Activated CD4-positive, alpha-beta T cell treated with anti-CD3 and anti-CD28 coated beads for 1 hour (primary cell): Measurements from ENCODE around the gene CYB5B.

Experiments
- DNase-seq: peaks from one replicate; pipeline ENCODE4 v3.0.0-alpha.2; 2020

The CYB5B gene

DNA sequence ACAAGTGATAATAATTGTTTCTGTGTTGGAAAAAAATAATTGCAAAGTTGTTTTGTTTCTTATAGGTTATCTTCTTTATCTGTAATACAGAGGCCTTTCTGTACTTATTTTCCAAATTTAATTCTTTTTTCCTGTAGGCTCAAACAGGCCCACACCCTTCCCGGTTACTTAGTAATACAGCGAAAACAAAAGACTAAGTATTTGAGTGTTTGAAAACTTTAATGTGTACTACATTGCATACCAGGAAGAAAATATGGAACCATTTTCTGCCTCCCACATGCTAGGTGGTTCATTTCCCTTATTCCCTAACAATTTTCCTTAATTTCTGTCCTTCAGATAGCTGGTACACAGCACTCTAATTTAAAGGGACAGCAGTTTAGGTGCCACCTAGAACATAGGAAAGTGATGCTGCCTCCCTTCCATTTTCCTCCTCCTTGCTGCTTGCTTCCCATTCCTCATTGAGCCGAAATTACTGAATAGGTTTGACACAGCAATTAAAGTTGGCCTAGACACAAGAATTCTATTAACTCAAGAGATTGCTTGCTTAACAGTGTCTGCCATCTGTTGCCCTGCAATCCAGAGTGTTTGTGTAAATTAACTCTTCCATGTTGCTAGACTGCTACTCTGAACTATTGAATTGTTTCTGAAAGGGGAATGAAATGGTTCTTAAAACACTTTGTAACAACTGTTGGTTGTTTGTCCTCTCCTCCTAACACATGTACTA lies 24.2 kb downstream of the CYB5B start:
- DNase-seq: no peak

- DNase-seq: no peak
These were observed 26.7 kb downstream of the CYB5B start for GRCh38 chr16:69451166-69451565.

DNA sequence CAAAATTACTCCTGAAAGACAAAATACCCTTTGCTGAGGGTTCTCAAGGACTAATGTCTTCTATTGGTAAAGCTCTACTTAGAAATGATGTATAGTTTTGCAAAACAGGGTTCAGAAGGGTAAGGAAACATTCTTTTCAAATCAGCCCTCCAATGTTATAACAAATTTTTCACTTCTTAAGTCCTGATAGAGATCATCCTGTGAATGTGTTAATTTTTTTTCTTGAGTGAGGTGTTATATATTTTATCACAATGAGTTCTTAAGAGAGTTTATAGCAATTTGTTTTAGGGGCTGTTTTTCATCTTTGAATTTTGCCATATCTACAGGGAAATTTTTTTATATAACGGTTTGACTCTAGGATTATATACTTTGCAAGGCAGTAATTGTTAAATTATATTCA lies 29.5 kb downstream of the CYB5B start:
- no peak for DNase-seq

GRCh38 chr16:69463876-69464275 lies 39.5 kb downstream of the CYB5B start:
- no peak for DNase-seq

DNA sequence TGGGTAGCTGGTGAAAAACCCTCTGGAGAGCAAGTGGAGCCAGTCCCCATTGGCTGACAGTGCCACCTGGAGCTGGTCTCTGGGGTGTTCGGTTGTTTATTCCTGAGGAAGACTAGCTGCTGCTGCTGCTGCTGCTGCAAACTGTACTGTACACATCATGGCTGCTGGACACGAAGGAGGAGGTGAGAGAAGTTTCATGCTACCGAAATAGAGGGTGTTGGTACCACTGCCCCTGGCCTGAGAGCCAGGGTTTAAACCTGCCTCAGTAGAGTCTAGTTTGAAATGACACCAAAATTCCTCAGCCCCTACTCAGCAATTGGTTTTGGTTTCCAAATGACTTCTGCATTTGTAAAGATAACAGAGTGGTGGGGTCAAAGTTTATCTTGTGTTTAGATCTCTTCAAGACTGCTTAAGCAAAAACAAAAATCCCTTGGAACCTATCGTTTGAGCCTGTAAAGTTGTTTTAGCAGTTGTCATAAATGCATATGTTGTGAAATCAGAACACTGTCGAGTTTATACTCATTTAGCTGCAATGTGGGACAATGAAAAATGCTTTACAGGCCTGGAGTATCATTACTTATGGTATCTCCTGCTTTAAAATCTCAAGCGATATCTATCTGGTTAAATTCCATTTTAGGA lies 40.8 kb downstream of the CYB5B start:
- no peak for DNase-seq

GRCh38 chr16:69465881-69466280 lies 41.5 kb downstream of the CYB5B start:
- no peak for DNase-seq

GRCh38 chr16:69466547-69466946 lies 42.1 kb downstream of the CYB5B start:
- DNase-seq: no peak

DNA sequence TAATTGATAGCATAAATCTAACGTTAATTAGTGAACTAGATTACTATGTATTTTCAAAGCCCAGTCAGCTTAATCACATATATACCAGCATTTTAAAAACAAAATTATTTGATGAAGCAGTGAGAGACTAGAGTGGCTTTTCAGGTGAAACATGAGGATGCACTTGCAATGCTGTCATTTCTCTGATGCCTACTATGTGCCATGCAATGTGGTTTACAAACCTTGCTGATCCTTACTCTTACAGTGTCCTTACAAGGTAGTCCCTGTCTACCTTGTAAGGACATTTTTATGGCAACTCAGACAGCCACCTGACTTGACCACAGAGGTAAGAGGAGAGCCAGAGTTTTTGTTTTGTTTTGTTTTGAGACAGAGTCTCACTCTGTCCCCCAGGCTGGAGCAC lies 42.7 kb downstream of the CYB5B start:
- no peak for DNase-seq

DNA sequence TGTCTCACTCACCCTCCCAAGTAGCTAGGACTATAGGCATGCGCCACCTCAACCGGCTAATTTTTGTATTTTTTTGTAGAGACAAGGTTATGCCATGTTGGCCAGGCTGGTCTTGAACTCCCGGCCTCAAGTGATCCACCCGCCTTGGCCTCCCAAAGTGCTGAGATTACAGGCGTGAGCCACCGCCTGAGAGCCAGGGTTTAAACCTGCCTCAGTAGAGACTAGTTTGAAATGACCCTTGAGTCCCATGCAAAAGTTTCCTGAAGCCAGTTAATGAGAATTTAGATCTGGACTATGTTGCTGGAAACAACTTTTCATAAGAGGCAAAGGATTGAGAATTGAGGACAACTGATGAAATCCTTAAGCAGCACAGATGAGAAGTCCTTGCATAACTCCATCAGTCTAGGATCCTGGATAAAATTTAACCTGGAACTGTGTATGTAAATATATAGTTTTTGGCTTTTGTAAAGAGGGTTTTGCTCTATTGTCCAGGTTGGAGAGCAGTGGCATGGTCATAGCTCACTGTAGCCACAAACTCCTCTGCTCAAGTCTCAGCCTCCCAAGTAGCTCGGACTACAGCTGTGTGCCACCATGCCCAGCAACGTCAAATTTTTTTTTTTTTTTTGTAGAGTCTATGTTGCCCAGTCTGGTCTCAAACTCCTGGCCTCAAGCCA lies 43.2 kb downstream of the CYB5B start:
- DNase-seq: no peak

DNA sequence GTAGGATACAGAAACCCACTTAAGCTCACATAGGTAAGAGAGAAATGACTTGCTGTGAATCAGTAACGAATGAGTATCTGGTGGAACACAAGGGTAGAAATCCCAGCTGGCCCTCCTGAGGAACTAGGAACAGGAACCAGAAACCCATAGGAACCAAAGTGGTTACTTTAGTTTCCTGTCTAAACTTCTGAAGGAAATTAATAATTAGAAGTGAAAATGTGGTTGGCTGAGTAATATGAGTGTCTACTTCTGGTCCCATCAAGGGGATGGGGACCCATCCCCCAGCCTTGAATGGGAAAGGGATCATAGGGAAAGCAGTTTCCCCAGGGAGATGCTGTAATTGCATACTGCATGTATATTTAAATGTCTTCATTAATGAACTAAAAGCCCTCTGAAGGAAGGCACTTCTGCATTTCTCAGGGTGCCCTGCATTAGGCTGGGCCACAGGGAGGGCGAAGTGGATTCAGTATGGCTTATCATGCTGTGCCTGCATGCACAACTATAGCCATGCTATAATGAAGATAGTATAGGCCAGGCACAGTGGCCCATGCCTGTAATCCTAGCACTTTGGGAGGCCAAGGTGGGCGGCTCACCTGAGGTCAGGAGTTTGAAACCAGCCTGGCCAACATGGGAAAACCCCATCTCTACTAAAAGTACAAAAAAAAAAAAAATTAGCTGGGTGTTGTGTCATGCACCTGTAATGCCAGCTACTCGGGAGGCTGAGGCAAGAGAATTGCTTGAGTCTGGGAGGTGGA lies 45.6 kb downstream of the CYB5B start:
- DNase-seq: no peak

DNA sequence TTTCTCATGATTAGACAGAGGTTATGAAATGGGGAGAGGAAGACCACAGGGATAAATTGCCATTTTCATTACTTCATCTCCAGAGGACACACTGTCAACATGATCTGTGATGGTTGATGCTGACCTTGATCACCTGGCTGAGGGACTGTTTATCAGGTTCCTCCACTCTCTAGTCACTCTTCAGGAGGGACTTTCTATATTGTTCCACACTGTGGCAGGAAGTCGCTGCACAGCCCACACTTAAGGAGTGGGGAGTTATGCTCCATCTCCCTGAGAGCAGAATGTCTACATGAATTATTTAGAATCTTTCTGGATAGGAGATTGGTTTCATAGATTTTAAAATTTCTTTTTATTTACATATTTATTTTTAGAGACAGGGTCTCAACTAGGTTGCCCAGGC lies 46.7 kb downstream of the CYB5B start:
- DNase-seq: no peak

DNA sequence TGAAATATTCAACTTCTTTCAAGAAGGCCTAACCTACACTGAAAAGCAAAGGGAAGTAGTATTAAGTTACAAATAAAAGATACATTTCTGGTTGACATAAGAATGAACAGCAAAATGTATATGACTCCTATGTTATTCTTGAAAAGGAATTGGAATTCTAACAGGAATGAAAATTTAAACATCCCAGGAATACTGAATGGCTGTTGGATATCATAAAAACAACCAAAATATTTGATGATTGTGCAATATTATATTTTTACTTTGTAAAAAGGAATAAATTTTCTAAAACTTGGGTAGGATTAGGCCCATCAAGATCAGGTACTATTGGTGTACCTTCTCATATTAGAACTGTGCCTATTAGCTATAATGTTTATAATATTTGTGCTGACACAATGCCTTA lies 50.0 kb downstream of the CYB5B start:
- no peak for DNase-seq

DNA sequence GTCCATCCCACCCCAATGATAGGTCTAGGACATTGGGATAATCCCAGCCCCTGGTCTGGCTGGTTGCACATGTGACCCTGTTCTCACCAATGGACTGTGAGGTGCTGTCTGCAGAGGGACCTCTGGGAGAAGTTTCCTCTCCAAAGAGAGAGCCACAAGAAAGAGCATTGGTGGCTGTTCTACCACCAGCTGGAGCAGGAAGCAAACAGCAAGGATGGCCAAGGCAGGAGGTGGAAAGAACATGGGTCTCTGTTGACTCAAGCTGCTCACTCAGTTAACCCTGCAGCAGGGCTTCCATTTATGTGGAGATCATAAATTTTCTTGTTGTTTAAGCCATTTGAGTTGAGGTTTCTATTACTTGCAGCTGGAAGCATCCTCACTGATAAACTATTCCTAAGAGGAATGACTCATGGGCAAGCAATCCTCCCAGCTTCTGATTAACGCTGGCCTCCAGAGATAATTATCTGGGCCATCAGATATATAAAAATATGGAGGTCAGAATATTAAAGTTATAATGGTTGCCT lies 52.6 kb downstream of the CYB5B start:
- DNase-seq: no peak

DNA sequence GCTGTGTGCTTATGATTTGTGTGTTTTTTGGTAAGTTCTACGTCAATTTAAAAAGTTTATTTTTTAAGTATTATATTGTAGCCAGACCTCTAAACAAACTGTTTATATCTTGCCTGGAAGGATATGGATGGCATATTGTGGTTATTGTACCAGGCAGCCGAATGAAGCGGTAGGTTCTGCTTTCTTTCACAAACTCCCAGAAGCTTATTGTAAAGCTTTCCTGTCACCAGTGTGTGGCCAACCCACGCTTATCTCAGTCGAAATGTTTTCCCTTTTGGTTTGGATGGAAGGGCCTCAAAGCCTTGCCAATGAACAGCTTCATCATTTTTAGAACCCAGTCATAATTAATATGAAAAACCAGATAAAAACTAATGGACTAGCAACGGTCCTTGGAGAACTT lies 53.1 kb downstream of the CYB5B start:
- no peak for DNase-seq

DNA sequence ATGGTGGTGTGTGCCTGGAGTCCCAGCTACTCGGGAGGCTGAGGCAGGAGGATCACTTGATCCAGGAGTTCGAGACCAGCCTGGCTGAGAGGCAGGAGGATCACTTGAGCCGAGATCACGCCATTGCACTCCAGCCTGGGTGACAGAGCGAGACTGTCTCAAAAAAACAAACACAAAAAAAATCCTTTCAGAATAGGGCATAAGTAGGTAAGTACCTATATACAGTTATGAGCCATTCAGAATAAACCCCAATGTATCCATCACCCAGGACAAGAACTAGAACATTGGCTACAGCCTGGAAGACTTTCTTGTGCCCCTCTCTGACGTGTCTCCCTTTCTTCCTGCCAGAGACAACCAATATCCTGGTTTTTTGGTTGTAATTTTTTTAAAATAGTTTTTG lies 54.3 kb downstream of the CYB5B start:
- no peak for DNase-seq

- DNase-seq: no peak
These were observed 55.4 kb downstream of the CYB5B start for GRCh38 chr16:69479775-69480174.

DNA sequence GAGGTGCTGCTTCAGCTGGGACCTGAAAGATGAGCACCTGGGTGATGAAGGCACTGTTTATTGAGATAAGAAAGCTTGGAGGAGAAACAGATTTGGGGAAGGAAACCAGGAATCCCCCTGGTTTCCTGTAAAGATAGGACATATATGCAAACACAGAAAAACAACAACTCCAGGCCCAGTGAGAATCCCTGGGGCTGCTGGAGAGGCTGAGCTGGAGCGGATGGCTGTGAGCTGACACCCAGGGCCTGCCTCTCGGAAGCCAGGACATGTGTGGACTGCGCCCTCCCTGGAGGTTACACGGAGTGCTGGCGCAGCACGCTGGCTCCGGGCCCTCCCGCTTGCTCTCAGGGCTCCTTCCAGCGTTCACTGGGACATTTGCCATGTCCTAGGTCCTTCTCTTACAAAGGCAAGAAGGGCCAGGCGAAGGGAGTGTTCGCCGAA lies 57.5 kb downstream of the CYB5B start:
- DNase-seq: no peak

DNA sequence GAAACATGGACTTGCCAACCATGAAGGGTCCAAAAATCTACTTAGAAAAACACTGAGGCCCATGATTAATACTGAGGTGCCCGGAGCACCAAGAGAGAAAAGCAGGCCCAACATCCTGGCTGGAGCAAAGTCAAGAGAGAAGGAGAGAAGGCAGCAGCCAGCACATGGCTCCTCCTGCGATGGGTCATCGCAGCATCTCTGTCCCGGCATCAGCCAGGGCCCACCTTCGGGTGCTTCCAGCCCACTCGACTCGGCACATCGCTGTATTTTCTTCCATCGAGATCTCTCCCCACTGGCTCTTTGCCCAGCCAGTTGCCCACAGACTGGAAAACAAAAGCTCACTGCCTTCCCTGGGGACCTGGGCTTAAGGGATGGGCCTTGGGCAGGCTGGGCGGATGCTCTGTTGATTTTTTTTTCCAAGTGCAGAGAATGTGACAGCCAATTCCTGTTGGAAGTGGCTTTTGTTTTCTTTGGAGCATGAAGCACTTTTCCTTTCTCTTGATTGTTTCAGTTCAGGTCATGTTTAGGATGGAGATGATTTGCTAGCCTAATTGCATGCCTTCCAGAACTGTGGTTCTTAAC lies 58.1 kb downstream of the CYB5B start:
- DNase-seq: no peak

GRCh38 chr16:69483611-69484010 lies 59.2 kb downstream of the CYB5B start:
- DNase-seq: no peak

GRCh38 chr16:69485361-69485760 lies 60.9 kb downstream of the CYB5B start:
- no peak for DNase-seq

GRCh38 chr16:69485816-69486215 lies 61.4 kb downstream of the CYB5B start:
- no peak for DNase-seq

DNA sequence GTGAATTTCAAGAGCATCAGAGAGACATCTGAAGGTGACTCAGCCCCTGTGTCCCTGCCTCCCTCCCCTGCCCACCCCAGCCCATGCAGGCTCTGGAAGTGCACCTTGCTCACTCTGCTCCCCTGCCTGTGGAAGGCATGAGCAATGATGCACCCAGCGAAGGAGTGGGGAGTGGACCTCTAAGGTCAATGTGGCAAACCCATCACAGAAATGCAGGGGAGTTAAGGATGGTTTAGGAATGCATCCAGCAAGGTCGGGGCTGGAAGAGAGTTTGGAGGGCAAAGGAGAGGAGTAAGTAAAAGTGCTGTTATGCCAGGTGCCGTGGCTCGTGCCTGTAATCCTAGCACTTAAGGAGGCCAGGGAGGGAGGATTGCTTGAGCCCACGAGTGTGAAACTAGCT lies 61.9 kb downstream of the CYB5B start:
- no peak for DNase-seq

- DNase-seq: no peak
These were observed 62.3 kb downstream of the CYB5B start for GRCh38 chr16:69486724-69487123.
